OCI-LY7 (cell line): ENCODE results near the gene METTL8.

ENCODE experiments used
- EZH2phosphoT487 ChIP-seq: fragments of 200-600 bp; sonication (generic); IDR thresholded peaks from 2 replicates; pipeline ENCODE4 v1.6.1; 2018; ENCODE audit warnings: low read depth, borderline replicate concordance, mild to moderate bottlenecking, mixed run types, antibody characterized with exemption, low read length, moderate library complexity, mixed read lengths
- TF ChIP-seq, protein P1 (sequence below): fragments of 200-600 bp; sonication (generic); conservative IDR thresholded peaks from 2 replicates; pipeline ENCODE4 v1.5.1; 2014; ENCODE audit warnings: mild to moderate bottlenecking, antibody characterized with exemption, low read length, moderate library complexity, mixed read lengths

DNA sequence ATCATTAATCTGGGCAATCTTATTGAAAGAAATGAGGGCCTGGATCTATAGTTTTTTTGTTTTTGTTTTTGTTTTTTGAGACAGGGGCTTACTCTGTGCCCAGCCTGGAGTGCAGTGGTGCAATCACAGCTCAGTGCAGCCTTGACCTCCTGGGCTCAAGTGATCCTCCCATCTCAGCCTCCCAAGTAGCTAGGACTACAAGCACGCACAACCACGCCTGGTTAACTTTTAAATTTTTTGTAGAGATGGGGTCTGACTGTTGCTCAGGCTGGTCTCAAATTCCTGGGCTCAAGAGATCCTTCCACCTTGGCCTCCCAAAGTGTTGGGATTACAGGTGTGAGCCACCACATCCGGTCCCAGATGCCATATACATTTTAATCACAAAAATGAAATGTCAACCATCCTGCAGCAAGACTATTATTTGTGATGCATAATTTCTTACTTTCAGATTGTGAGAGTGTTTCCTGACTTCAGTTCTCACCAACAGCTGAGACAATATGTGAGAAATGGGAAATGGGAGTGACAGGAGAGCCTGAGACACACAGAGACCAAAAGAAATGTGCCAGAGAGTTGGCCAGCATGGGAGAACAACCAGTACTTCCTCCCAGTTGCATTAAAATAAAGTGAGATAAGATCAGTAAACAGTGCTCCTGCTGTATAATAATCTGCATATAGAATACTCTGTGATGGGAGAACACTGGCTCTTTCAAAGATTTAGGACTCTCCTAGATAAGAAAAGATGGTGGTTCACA, 87.6 kb downstream of the METTL8 start:
- TF ChIP-seq, protein P1, sequence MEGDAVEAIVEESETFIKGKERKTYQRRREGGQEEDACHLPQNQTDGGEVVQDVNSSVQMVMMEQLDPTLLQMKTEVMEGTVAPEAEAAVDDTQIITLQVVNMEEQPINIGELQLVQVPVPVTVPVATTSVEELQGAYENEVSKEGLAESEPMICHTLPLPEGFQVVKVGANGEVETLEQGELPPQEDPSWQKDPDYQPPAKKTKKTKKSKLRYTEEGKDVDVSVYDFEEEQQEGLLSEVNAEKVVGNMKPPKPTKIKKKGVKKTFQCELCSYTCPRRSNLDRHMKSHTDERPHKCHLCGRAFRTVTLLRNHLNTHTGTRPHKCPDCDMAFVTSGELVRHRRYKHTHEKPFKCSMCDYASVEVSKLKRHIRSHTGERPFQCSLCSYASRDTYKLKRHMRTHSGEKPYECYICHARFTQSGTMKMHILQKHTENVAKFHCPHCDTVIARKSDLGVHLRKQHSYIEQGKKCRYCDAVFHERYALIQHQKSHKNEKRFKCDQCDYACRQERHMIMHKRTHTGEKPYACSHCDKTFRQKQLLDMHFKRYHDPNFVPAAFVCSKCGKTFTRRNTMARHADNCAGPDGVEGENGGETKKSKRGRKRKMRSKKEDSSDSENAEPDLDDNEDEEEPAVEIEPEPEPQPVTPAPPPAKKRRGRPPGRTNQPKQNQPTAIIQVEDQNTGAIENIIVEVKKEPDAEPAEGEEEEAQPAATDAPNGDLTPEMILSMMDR: no peak
- TF ChIP-seq EZH2phosphoT487: no peak
